ENCODE data around the gene INSRR. TPM values are rescaled to one million over a fixed set of nuclear protein-coding genes. Genes with fewer than 3 reads are reported as not detected.

INSRR gene
- total RNA-seq, 1 experiment from 2014 or later: not detected

DNA sequence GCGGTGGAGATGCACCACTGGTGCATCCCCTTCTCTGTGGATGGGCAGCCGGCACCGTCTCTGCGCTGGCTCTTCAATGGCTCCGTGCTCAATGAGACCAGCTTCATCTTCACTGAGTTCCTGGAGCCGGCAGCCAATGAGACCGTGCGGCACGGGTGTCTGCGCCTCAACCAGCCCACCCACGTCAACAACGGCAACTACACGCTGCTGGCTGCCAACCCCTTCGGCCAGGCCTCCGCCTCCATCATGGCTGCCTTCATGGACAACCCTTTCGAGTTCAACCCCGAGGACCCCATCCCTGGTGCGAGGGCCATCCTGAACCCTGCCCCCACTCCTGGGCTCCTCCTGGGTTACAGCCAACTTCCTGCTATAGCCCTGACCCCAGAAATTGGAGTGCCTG is 14.7 kb upstream of the INSRR start:
- Histone ChIP-seq H3K36me3 (ENCODE audit: control insufficient read depth, insufficient read depth, low read length) (no peaks in the 10 kb centered on the region), H3K9me3 (no peaks in the 10 kb centered on the region), H3K4me3 (ENCODE audit: low read depth, low read length) (no peak overlapping the region), H3K4me1 (no peaks in the 10 kb centered on the region), H3K27me3 (replicated peaks; ENCODE audit: control insufficient read depth, insufficient read depth, low read length) (peaks cover 2% of the 10 kb centered on the region; the same call in 1 of the 2 replicates)
- POLR2A ChIA-PET: no interaction called here
- H3K27ac Mint-ChIP-seq (ENCODE audit: unreplicated experiment): no peak overlapping the region
- H3K4me3 Mint-ChIP-seq (ENCODE audit: unreplicated experiment): no peak overlapping the region
- no peaks in the 10 kb centered on the region for H3K36me3 Mint-ChIP-seq (ENCODE audit: insufficient read depth, unreplicated experiment)
- BruUV-seq (replicated peaks): no TSS peak
- DNase-seq: no peak
- intact Hi-C loops (cut with micrococcal nuclease; ENCODE audit: unreplicated experiment): no loop called here
- TF ChIP-seq, protein P1, sequence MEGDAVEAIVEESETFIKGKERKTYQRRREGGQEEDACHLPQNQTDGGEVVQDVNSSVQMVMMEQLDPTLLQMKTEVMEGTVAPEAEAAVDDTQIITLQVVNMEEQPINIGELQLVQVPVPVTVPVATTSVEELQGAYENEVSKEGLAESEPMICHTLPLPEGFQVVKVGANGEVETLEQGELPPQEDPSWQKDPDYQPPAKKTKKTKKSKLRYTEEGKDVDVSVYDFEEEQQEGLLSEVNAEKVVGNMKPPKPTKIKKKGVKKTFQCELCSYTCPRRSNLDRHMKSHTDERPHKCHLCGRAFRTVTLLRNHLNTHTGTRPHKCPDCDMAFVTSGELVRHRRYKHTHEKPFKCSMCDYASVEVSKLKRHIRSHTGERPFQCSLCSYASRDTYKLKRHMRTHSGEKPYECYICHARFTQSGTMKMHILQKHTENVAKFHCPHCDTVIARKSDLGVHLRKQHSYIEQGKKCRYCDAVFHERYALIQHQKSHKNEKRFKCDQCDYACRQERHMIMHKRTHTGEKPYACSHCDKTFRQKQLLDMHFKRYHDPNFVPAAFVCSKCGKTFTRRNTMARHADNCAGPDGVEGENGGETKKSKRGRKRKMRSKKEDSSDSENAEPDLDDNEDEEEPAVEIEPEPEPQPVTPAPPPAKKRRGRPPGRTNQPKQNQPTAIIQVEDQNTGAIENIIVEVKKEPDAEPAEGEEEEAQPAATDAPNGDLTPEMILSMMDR (IDR thresholded peaks at IDR 0.05; ENCODE audit: insufficient read depth in 1 of 2, low read depth in 1 of 2, low read length in 1 of 2, severe bottlenecking in 1 of 2, unreplicated experiment in 1 of 2): no peak
- H3K9me3 Mint-ChIP-seq (ENCODE audit: unreplicated experiment): no peaks in the 10 kb centered on the region
- CTCF ChIA-PET: interaction anchor here (0.7 to 1.5 kb wide), 2 partner anchors 13 to 143 kb away, joined by 3 to 5 read pairs; partner anchors contain the start of gene NTRK1
- no peaks in the 10 kb centered on the region for H3K4me1 Mint-ChIP-seq (ENCODE audit: low read depth, unreplicated experiment)
- peaks cover 22% of the 10 kb centered on the region for H3K27me3 Mint-ChIP-seq (ENCODE audit: insufficient read depth, unreplicated experiment)

DNA sequence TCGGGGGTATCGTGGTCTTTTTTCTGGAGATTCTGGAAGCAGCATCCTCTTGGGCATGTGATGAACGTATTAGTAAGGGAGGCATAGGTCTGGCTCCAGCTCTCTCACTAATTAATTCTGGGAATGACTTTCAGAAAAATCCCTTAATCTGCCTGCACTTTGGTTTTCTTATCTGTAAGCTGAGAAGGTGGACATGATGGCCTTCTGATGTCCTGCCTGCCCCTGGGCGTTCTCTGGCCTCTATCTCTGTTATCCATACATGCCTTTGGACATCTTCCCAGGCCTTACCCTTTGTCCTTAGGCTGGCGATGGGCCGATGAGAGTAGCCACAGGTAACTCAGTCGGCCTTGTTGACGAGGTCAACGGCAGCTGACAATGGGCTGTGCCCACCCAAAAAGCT is 10.5 kb upstream of the INSRR start:
- CTCF ChIA-PET: interaction anchor here (1.4 kb wide), 1 partner anchor 56 kb away, joined by 3 read pairs; no protein-coding TSS in a partner anchor
- Histone ChIP-seq H3K4me1 (no peaks in the 10 kb centered on the region), H3K9me3 (no peaks in the 10 kb centered on the region), H3K4me3 (ENCODE audit: low read depth, low read length) (no peak overlapping the region), H3K36me3 (ENCODE audit: control insufficient read depth, insufficient read depth, low read length) (no peaks in the 10 kb centered on the region), H3K27me3 (replicated peaks; ENCODE audit: control insufficient read depth, insufficient read depth, low read length) (no peaks in the 10 kb centered on the region)
- H3K27ac Mint-ChIP-seq (ENCODE audit: unreplicated experiment): no peak overlapping the region
- TF ChIP-seq, protein P1 (IDR thresholded peaks at IDR 0.05; ENCODE audit: insufficient read depth in 1 of 2, low read depth in 1 of 2, low read length in 1 of 2, severe bottlenecking in 1 of 2, unreplicated experiment in 1 of 2): no peak
- POLR2A ChIA-PET: no interaction called here
- H3K9me3 Mint-ChIP-seq (ENCODE audit: unreplicated experiment): no peaks in the 10 kb centered on the region
- BruUV-seq (replicated peaks): no TSS peak
- no peak for DNase-seq
- no peaks in the 10 kb centered on the region for H3K36me3 Mint-ChIP-seq (ENCODE audit: insufficient read depth, unreplicated experiment)
- no peaks in the 10 kb centered on the region for H3K4me1 Mint-ChIP-seq (ENCODE audit: low read depth, unreplicated experiment)
- intact Hi-C loops (cut with micrococcal nuclease; ENCODE audit: unreplicated experiment): no loop called here
- peaks cover 8% of the 10 kb centered on the region for H3K27me3 Mint-ChIP-seq (ENCODE audit: insufficient read depth, unreplicated experiment)
- no peak overlapping the region for H3K4me3 Mint-ChIP-seq (ENCODE audit: unreplicated experiment)

DNA sequence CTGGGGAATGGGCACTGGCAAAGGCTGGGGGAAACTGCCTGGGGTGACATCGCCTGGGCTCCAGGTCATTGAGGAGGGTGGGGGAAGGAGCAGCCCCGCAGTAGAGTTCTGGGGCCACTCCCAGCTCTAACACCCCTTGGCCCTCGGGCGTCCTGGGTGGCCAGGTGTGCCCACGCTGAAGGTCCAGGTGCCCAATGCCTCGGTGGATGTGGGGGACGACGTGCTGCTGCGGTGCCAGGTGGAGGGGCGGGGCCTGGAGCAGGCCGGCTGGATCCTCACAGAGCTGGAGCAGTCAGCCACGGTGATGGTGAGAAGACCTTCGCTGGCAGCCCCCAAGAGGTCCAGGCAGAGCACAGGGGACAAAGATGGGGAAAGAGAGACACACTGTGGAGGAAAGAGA is 9.4 kb upstream of the INSRR start:
- ChIA-PET POLR2A (no interaction called here), CTCF (no interaction called here)
- H3K27ac Mint-ChIP-seq (ENCODE audit: unreplicated experiment): no peak overlapping the region

More for the DNA sequence above, 9.4 kb upstream of the INSRR start:
- no peaks in the 10 kb centered on the region for H3K36me3 Mint-ChIP-seq (ENCODE audit: insufficient read depth, unreplicated experiment)
- TF ChIP-seq, protein P1 (IDR thresholded peaks at IDR 0.05; ENCODE audit: insufficient read depth in 1 of 2, low read depth in 1 of 2, low read length in 1 of 2, severe bottlenecking in 1 of 2, unreplicated experiment in 1 of 2): no peak
- H3K4me1 ChIP-seq: peaks cover 3% of the 10 kb centered on the region
- peaks cover 8% of the 10 kb centered on the region for H3K27me3 Mint-ChIP-seq (ENCODE audit: insufficient read depth, unreplicated experiment)
- H3K4me3 Mint-ChIP-seq (ENCODE audit: unreplicated experiment): no peak overlapping the region
- H3K9me3 ChIP-seq: no peaks in the 10 kb centered on the region
- no peak for DNase-seq
- no peaks in the 10 kb centered on the region for H3K36me3 ChIP-seq (ENCODE audit: control insufficient read depth, insufficient read depth, low read length)
- no peak overlapping the region for H3K4me3 ChIP-seq (ENCODE audit: low read depth, low read length)
- H3K27me3 ChIP-seq (replicated peaks; ENCODE audit: control insufficient read depth, insufficient read depth, low read length): no peaks in the 10 kb centered on the region
- no TSS peak for BruUV-seq (replicated peaks)
- intact Hi-C loops (cut with micrococcal nuclease; ENCODE audit: unreplicated experiment): no loop called here
- H3K9me3 Mint-ChIP-seq (ENCODE audit: unreplicated experiment): no peaks in the 10 kb centered on the region
- peaks cover 3% of the 10 kb centered on the region for H3K4me1 Mint-ChIP-seq (ENCODE audit: low read depth, unreplicated experiment)

All from Caco-2 (cell line).